ENCODE data around the gene DNAJC8. TPM values are rescaled to one million over a fixed set of nuclear protein-coding genes. Genes with fewer than 3 reads are reported as not detected.

Gene DNAJC8
- total RNA-seq, 3 donors from 2014 or later (not counting 1 experiment from before 2014, with no cell fraction given): 85.3 to 85.9 (median 85.4) TPM

- no peaks in the 10 kb centered on the region for H3K36me3 Mint-ChIP-seq
- intact Hi-C loops (cut with micrococcal nuclease): loop anchor here (1.0 kb wide), 1 partner anchor 10 kb away; no protein-coding TSS in a partner anchor
- H3K4me3 Mint-ChIP-seq: no peak overlapping the region
- H3K4me1 ChIP-seq (ENCODE audit: control insufficient read depth, insufficient read depth, low read length): peaks cover 31% of the 10 kb centered on the region
- DNase-seq: peak in 1 of 2 donors; percentile 36
- peak overlapping the region; percentile 76 for H3K4me3 ChIP-seq (ENCODE audit: low read length)
- H3K27ac Mint-ChIP-seq: no peak overlapping the region
- peaks cover 12% of the 10 kb centered on the region in 2 donors for H3K4me1 Mint-ChIP-seq
- H3K27me3 Mint-ChIP-seq (ENCODE audit: low read depth in 2 of 2): no peaks in the 10 kb centered on the region
- ATAC-seq: no peak
- H3K36me3 ChIP-seq (ENCODE audit: control insufficient read depth, insufficient read depth, low read length): peaks cover 6% of the 10 kb centered on the region
- H3K9me3 Mint-ChIP-seq: no peaks in the 10 kb centered on the region
- TF ChIP-seq CTCF (IDR thresholded peaks at IDR 0.05): no peak
- peak overlapping the region; percentile 66 for H3K27ac ChIP-seq (ENCODE audit: low read length)
- H3K27me3 ChIP-seq (ENCODE audit: control insufficient read depth, insufficient read depth, low read length): no peaks in the 10 kb centered on the region
- H3K9me3 ChIP-seq (ENCODE audit: control insufficient read depth, insufficient read depth, low read length): no peaks in the 10 kb centered on the region
- WGBS (ENCODE audit: insufficient coverage): 14% methylated on average over 20 of the region's 20 CpGs
Measured at GRCh38 chr1:28236656-28237322, 4.0 kb upstream of the DNAJC8 start.

GRCh38 chr1:28235755-28236655 is 3.2 kb upstream of the DNAJC8 start, which contains the start of gene ATP5IF1:
Gene ATP5IF1 (plus strand): TSS chr1:28236124. CDS start chr1:28236184, 60 bp downstream.
- TF ChIP-seq CTCF (IDR thresholded peaks at IDR 0.05): no peak
- peak; percentile 94 to 98 (median 95) for ATAC-seq
- peaks cover 12 to 13% of the 10 kb centered on the region in 2 donors for H3K4me1 Mint-ChIP-seq
- H3K27me3 ChIP-seq (ENCODE audit: control insufficient read depth, insufficient read depth, low read length): no peaks in the 10 kb centered on the region
- DNase-seq: peak; percentile 91 to 98
- H3K9me3 ChIP-seq (ENCODE audit: control insufficient read depth, insufficient read depth, low read length): no peaks in the 10 kb centered on the region
- no peaks in the 10 kb centered on the region for H3K36me3 Mint-ChIP-seq
- no peaks in the 10 kb centered on the region for H3K9me3 Mint-ChIP-seq
- peaks cover 39% of the 10 kb centered on the region for H3K4me1 ChIP-seq (ENCODE audit: control insufficient read depth, insufficient read depth, low read length)
- H3K4me3 Mint-ChIP-seq: no peak within 1 kb of the TSS
- peak within 1 kb of the TSS; percentile 66 for H3K27ac ChIP-seq (ENCODE audit: low read length)
- under 1% methylated on average over 60 of the region's 60 CpGs for WGBS (ENCODE audit: insufficient coverage)
- H3K36me3 ChIP-seq (ENCODE audit: control insufficient read depth, insufficient read depth, low read length): peaks cover 6% of the 10 kb centered on the region
- peak within 1 kb of the TSS; percentile 76 for H3K4me3 ChIP-seq (ENCODE audit: low read length)
- H3K27ac Mint-ChIP-seq: no peak within 1 kb of the TSS
- no peaks in the 10 kb centered on the region for H3K27me3 Mint-ChIP-seq (ENCODE audit: low read depth in 2 of 2)
- intact Hi-C loops (cut with micrococcal nuclease): loop anchor here (1.0 kb wide), 2 partner anchors 10 to 23 kb away; partner anchors contain the start of gene SESN2

DNA sequence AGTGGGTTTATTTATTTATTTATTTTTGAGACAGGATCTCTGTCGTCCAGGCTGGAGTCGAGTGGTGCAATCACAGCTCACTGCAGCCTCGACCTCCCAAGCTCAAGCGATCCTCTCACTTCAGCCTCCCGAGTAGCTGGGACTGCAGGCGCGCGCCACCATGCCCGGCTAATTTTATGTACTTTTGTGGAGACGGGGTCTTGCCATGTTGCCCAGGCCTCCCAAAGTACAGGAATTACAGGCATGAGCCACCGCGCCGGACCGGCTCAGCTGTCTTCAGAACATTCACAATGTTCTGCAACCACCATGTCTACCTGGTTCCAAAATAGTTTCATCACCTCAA is 406 bp upstream of the DNAJC8 start:
- Histone ChIP-seq H3K4me3 (ENCODE audit: low read length) (peak overlapping the region; percentile 86), H3K27ac (ENCODE audit: low read length) (no peak overlapping the region), H3K9me3 (ENCODE audit: control insufficient read depth, insufficient read depth, low read length) (no peaks in the 10 kb centered on the region), H3K4me1 (ENCODE audit: control insufficient read depth, insufficient read depth, low read length) (peaks cover 39% of the 10 kb centered on the region), H3K27me3 (ENCODE audit: control insufficient read depth, insufficient read depth, low read length) (no peaks in the 10 kb centered on the region), H3K36me3 (ENCODE audit: control insufficient read depth, insufficient read depth, low read length) (peaks cover 21% of the 10 kb centered on the region)
- Mint-ChIP-seq H3K9me3 (no peaks in the 10 kb centered on the region), H3K27ac (peak overlapping the region; percentile 97 to 100), H3K4me3 (peak overlapping the region; percentile 40), H3K27me3 (ENCODE audit: low read depth in 2 of 2) (no peaks in the 10 kb centered on the region), H3K36me3 (no peaks in the 10 kb centered on the region), H3K4me1 (peaks cover 12 to 23% of the 10 kb centered on the region in 2 donors)
- no peak for TF ChIP-seq CTCF (IDR thresholded peaks at IDR 0.05)
- DNase-seq (no peak), ATAC-seq (no peak)
- WGBS (ENCODE audit: insufficient coverage): 68% methylated on average over 14 of the region's 14 CpGs
- intact Hi-C loops (cut with micrococcal nuclease): no loop called here

Data from natural killer cell (primary cell).